PC-3 (cell line): ENCODE measurements around the gene SRXN1.
"Not testable (repeated sequence)": the region's sequence is repeated elsewhere in the genome, so short reads cannot be mapped to it uniquely, and the experiment has no call there.

ENCODE experiments used
- EZH2 ChIP-seq: fragments of 300-600 bp; sonication (generic); IDR thresholded peaks from one replicate; pipeline ENCODE4 v1.6.1; 2017; ENCODE audit warnings: antibody characterized with exemption, mild to moderate bottlenecking, low read length; ENCODE audit not compliant: unreplicated experiment
- TF ChIP-seq, protein P1 (sequence below): fragments of 300-600 bp; sonication (generic); conservative IDR thresholded peaks from 2 replicates; pipeline ENCODE4 v1.5.1; 2017; ENCODE audit warnings: antibody characterized with exemption, low read depth, mild to moderate bottlenecking, low read length

DNA sequence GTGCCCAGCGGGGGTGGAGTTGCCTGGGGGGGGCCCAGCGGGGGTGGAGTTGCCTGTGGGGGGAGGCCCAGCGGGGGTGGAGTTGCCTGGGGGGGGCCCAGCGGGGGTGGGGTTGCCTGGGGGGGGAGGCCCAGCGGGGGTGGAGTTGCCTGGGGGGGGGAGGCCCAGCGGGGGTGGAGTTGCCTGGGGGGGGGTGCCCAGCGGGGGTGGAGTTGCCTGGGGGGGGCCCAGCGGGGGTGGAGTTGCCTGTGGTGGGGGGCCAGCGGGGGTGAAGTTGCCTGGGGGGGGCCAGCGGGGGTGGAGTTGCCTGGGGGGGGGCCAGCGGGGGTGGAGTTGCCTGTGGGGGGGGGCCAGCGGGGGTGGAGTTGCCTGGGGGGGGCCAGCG lies 11.0 kb downstream of the SRXN1 start:
- TF ChIP-seq, protein P1, sequence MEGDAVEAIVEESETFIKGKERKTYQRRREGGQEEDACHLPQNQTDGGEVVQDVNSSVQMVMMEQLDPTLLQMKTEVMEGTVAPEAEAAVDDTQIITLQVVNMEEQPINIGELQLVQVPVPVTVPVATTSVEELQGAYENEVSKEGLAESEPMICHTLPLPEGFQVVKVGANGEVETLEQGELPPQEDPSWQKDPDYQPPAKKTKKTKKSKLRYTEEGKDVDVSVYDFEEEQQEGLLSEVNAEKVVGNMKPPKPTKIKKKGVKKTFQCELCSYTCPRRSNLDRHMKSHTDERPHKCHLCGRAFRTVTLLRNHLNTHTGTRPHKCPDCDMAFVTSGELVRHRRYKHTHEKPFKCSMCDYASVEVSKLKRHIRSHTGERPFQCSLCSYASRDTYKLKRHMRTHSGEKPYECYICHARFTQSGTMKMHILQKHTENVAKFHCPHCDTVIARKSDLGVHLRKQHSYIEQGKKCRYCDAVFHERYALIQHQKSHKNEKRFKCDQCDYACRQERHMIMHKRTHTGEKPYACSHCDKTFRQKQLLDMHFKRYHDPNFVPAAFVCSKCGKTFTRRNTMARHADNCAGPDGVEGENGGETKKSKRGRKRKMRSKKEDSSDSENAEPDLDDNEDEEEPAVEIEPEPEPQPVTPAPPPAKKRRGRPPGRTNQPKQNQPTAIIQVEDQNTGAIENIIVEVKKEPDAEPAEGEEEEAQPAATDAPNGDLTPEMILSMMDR, result not testable (repeated sequence)
- TF ChIP-seq EZH2, result not testable (repeated sequence)
